Mesothelial cell of epicardium (in vitro differentiated cells): Measurements from ENCODE around the gene SVEP1. TPM values are rescaled to one million over a fixed set of nuclear protein-coding genes. Genes with fewer than 3 reads are reported as not detected.
A peak's percentile ranks its signal among the peaks of the same experiment; 100 is the strongest.

ENCODE experiments used
- DNase-seq, 2 experiments: peaks; one replicate each; pipeline ENCODE4 v3.0.0; 2021; ENCODE audit warnings: low spot score in 2 of 2; ENCODE audit not compliant: unreplicated experiment in 2 of 2
- H3K27ac Mint-ChIP-seq: 2 replicates; pipeline ENCODE4 v1.8.0; 2021; ENCODE audit warnings: mixed read lengths
- H3K27me3 Mint-ChIP-seq: 2 replicates; pipeline ENCODE4 v1.8.0; 2021; ENCODE audit warnings: low read depth, mixed read lengths
- H3K36me3 Mint-ChIP-seq: 2 replicates; pipeline ENCODE4 v1.8.0; 2021; ENCODE audit warnings: mixed read lengths
- H3K4me1 Mint-ChIP-seq: 2 replicates; pipeline ENCODE4 v1.8.0; 2021; ENCODE audit warnings: mixed read lengths
- H3K4me3 Mint-ChIP-seq: 2 replicates; pipeline ENCODE4 v1.8.0; 2021; ENCODE audit warnings: mild to moderate bottlenecking, moderate library complexity, mixed read lengths
- H3K9me3 Mint-ChIP-seq: 2 replicates; pipeline ENCODE4 v1.8.0; 2021; ENCODE audit warnings: mixed read lengths
- total RNA-seq: library from RNA; stranded (reverse); gene quantifications from 3 replicates; pipeline ENCODE4 v1.2.1, GENCODE V29; 2021
- TF ChIP-seq, protein P1 (sequence below): fragments of 200-600 bp; sonication (generic); IDR thresholded peaks from one replicate; pipeline ENCODE4 v1.5.0; 2021; ENCODE audit warnings: antibody characterized with exemption; ENCODE audit not compliant: unreplicated experiment

The SVEP1 gene
- total RNA-seq, 1 donor from 2014 or later: 47.2 TPM

DNA sequence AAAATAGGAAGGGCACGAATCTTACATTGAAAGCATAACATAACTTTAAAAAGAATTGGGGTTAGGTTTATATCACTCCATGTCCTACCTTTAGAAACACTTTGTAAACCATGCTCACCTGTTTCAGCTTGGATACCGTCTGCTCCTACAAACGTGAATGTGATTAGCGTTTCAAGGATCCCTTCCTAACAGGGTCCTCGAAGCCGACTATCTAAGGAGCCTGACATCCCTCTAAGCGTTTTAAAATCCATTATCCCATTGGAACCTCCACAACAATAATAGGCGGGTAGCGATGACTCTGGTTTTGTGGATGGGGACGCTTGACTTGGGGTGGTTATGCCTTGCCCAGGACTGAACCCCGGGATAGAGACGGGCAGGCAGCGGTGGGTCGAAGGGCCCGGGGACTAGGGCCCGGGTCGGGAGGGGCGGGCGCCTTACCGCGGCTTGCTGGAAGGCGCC, 937 bp downstream of the SVEP1 start:
- H3K4me3 Mint-ChIP-seq: peak overlapping the region; percentile 89
- peaks cover 45% of the 10 kb centered on the region for H3K4me1 Mint-ChIP-seq
- H3K36me3 Mint-ChIP-seq: no peaks in the 10 kb centered on the region
- TF ChIP-seq, protein P1, sequence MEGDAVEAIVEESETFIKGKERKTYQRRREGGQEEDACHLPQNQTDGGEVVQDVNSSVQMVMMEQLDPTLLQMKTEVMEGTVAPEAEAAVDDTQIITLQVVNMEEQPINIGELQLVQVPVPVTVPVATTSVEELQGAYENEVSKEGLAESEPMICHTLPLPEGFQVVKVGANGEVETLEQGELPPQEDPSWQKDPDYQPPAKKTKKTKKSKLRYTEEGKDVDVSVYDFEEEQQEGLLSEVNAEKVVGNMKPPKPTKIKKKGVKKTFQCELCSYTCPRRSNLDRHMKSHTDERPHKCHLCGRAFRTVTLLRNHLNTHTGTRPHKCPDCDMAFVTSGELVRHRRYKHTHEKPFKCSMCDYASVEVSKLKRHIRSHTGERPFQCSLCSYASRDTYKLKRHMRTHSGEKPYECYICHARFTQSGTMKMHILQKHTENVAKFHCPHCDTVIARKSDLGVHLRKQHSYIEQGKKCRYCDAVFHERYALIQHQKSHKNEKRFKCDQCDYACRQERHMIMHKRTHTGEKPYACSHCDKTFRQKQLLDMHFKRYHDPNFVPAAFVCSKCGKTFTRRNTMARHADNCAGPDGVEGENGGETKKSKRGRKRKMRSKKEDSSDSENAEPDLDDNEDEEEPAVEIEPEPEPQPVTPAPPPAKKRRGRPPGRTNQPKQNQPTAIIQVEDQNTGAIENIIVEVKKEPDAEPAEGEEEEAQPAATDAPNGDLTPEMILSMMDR: no peak
- DNase-seq: no peak
- no peaks in the 10 kb centered on the region for H3K27me3 Mint-ChIP-seq
- peak overlapping the region; percentile 96 for H3K27ac Mint-ChIP-seq
- peaks cover 10% of the 10 kb centered on the region for H3K9me3 Mint-ChIP-seq

DNA sequence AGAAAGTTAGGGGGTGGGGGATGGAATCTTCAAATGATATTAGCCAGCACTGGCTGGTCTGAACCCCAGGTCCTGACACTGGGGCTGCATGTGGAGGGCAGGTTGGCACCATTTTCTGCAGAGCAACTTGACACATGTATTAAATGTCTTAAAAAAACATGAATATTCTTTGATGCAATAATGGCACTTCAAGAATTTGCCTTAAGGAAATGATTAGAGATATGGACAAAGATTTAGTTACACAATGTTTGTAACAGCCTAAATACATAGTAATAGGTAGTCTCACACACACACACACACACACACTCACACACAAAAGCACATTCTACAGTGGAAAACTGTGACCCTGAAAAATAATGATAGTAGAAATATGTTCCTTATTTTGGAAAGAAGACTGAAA, 3.6 kb downstream of the SVEP1 start:
- TF ChIP-seq, protein P1: no peak
- DNase-seq: no peak
- peaks cover 10% of the 10 kb centered on the region for H3K9me3 Mint-ChIP-seq
- H3K4me3 Mint-ChIP-seq: peak overlapping the region; percentile 32
- no peaks in the 10 kb centered on the region for H3K27me3 Mint-ChIP-seq
- H3K27ac Mint-ChIP-seq: peak overlapping the region; percentile 82
- peaks cover 51% of the 10 kb centered on the region for H3K4me1 Mint-ChIP-seq
- no peaks in the 10 kb centered on the region for H3K36me3 Mint-ChIP-seq

DNA sequence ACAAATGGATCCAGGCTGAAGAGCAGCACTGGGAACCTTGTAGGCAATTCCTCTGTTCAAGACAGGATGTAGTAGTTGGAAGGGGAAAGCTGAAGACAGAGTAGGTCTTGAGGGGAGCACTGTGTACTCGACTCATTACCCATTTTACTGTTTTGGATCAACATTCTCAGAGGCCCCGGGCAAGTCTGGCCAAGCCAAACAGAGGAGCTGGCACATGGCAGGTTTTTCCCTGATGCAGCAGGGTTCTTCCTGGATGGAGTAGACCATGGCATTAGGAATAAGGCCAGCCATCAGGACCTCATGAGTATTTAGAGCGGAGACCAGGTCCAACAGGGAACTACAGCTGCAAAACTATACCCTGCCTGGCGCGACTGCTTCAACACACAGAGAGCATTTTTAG, 4.4 kb downstream of the SVEP1 start:
- H3K27me3 Mint-ChIP-seq: no peaks in the 10 kb centered on the region
- no peaks in the 10 kb centered on the region for H3K36me3 Mint-ChIP-seq

DNA sequence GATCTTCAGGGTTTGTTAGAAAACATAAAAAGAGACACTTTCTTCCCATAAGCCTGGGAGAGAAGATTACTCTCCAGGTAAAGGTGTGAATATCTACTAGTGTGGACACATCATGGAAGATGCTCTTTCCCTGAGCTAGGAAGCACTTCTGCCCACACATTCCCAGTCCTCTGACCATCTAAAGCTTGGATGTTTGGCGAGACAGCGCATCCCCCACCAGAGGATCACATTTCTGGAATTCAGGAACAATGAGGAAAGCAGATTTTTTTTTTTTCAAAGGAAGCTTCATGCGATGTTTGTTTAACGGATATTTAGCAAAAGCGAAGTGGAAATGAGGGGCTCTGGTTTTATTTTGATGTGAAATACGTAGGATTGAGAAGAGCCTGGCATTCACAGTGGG, 6.2 kb downstream of the SVEP1 start:
- DNase-seq: no peak
- TF ChIP-seq, protein P1: no peak
- Mint-ChIP-seq H3K4me3 (peak overlapping the region; percentile 1), H3K27ac (peak overlapping the region; percentile 70), H3K27me3 (no peaks in the 10 kb centered on the region), H3K9me3 (peaks cover 10% of the 10 kb centered on the region), H3K36me3 (peaks cover 1% of the 10 kb centered on the region), H3K4me1 (peaks cover 38% of the 10 kb centered on the region)

More for the DNA sequence above, 4.4 kb downstream of the SVEP1 start:
- peaks cover 10% of the 10 kb centered on the region for H3K9me3 Mint-ChIP-seq
- no peak for DNase-seq
- H3K4me3 Mint-ChIP-seq: no peak overlapping the region
- H3K4me1 Mint-ChIP-seq: peaks cover 43% of the 10 kb centered on the region
- H3K27ac Mint-ChIP-seq: peak overlapping the region; percentile 39
- TF ChIP-seq, protein P1: no peak

DNA sequence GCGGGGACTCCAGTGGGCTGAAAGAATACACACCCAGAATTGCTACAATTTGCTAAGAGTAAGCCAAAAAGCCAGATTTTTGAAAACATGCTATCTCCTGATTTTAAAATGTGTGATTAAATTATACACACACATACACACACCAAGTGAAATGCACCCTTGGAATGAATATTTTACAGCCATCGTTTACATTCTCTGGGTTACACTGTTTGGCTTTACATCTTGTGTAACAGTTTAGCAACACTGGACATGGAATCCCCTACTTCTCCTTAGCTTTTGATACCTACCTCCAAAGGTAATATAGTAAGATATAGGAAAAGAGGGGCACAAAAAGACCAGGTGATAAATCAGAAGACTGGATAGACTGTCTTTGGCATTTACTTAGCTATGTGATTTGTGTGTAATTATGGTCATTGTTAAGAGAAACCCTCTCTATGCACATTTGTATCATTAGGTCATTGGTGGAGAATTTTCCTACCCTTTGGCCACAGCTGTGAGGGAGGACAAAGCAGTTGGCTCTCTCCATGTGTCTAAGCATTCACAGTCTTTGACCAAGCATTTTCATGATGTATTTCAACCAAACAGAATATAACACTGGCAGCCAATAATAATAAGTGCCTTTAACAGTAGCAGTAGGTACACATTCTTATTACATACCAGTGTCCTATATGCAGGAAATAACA, 7.6 kb downstream of the SVEP1 start:
- Mint-ChIP-seq H3K9me3 (no peaks in the 10 kb centered on the region), H3K27me3 (no peaks in the 10 kb centered on the region), H3K4me3 (no peak overlapping the region), H3K4me1 (peaks cover 33% of the 10 kb centered on the region), H3K36me3 (peaks cover 2% of the 10 kb centered on the region), H3K27ac (no peak overlapping the region)
- DNase-seq: no peak
- TF ChIP-seq, protein P1: no peak
